DND-41 (cell line): ENCODE results near the gene NUTM2G.
"Not testable (repeated sequence)": the region's sequence is repeated elsewhere in the genome, so short reads cannot be mapped to it uniquely, and the experiment has no call there.

ENCODE experiments used
- ATAC-seq: fragments of 200-7000 bp; cut with Tn5 transposase; 3 replicates; pipeline ENCODE4 v1.9.1; 2021; ENCODE audit warnings: low read depth; ENCODE audit not compliant: insufficient read depth
- DNase-seq: peaks from one replicate; pipeline ENCODE4 v3.0.0-alpha.2; 2020
- H2AFZ ChIP-seq: 2 replicates; pipeline ENCODE4 v1.6.0; 2012; ENCODE audit warnings: low read depth, low read length
- H3K27ac ChIP-seq: 2 replicates; pipeline ENCODE4 v1.5.1; 2012; ENCODE audit warnings: low read length, inconsistent platforms
- H3K27me3 ChIP-seq: fragments of 200-600 bp; sonication (generic); 2 replicates; pipeline ENCODE4 v1.6.0; 2012; ENCODE audit warnings: low read length, mild to moderate bottlenecking, inconsistent platforms; ENCODE audit not compliant: insufficient read depth, poor library complexity
- H3K36me3 ChIP-seq: 2 replicates; pipeline ENCODE4 v1.5.1; 2012; ENCODE audit warnings: low read length, inconsistent platforms; ENCODE audit not compliant: insufficient read depth
- H3K4me1 ChIP-seq: 2 replicates; pipeline ENCODE4 v1.5.1; 2012; ENCODE audit warnings: mild to moderate bottlenecking, low read length; ENCODE audit not compliant: insufficient read depth
- H3K4me2 ChIP-seq: 2 replicates; pipeline ENCODE4 v1.6.0; 2012; ENCODE audit warnings: mild to moderate bottlenecking, moderate library complexity, low read length, inconsistent platforms; ENCODE audit not compliant: insufficient read depth
- H3K4me3 ChIP-seq, 2 experiments: fragments of 200-600 bp in 1 of 2; shearing (Covaris generic) in 1 of 2; 2 replicates each; pipeline ENCODE4 v1.5.1; 2012 to 2016; ENCODE audit warnings: inconsistent platforms in 2 of 2, low read length in 2 of 2, mild to moderate bottlenecking in 2 of 2, low read depth in 1 of 2, moderate library complexity in 1 of 2
- H3K79me2 ChIP-seq: 2 replicates; pipeline ENCODE4 v1.6.0; 2012; ENCODE audit warnings: low read length, inconsistent platforms; ENCODE audit not compliant: insufficient read depth
- H3K9ac ChIP-seq: 2 replicates; pipeline ENCODE4 v1.6.0; 2012; ENCODE audit warnings: low read depth, mild to moderate bottlenecking, inconsistent platforms, low read length, moderate library complexity
- H3K9me3 ChIP-seq: 2 replicates; pipeline ENCODE4 v1.5.1; 2012; ENCODE audit warnings: low read length, moderate library complexity, mild to moderate bottlenecking, inconsistent platforms; ENCODE audit not compliant: insufficient read depth, severe bottlenecking
- H4K20me1 ChIP-seq: 2 replicates; pipeline ENCODE4 v1.6.0; 2012; ENCODE audit warnings: low read length; ENCODE audit not compliant: insufficient read depth

Gene NUTM2G

GRCh38 chr9:96938957-96939665 lies 10.5 kb downstream of the NUTM2G start:
- not testable (repeated sequence) for H3K36me3 ChIP-seq, H3K79me2 ChIP-seq, H2AFZ ChIP-seq, H3K9ac ChIP-seq, ATAC-seq, H3K4me2 ChIP-seq, H3K27me3 ChIP-seq, DNase-seq, H4K20me1 ChIP-seq, H3K4me3 ChIP-seq, H3K27ac ChIP-seq, H3K9me3 ChIP-seq, H3K4me1 ChIP-seq

- not testable (repeated sequence) for DNase-seq, H3K27ac ChIP-seq, H3K9ac ChIP-seq, H3K9me3 ChIP-seq, H4K20me1 ChIP-seq, H3K4me2 ChIP-seq, H3K27me3 ChIP-seq, ATAC-seq, H2AFZ ChIP-seq, H3K4me1 ChIP-seq, H3K4me3 ChIP-seq, H3K36me3 ChIP-seq, H3K79me2 ChIP-seq
These were observed 12.3 kb downstream of the NUTM2G start for GRCh38 chr9:96940982-96941381.

- H3K36me3 ChIP-seq, ATAC-seq: not testable (repeated sequence)
These were observed 13.0 kb downstream of the NUTM2G start for GRCh38 chr9:96941628-96942027.

GRCh38 chr9:96942181-96942580 lies 13.5 kb downstream of the NUTM2G start:
- not testable (repeated sequence) for H3K9ac ChIP-seq, H3K4me3 ChIP-seq, H4K20me1 ChIP-seq, H2AFZ ChIP-seq, H3K27ac ChIP-seq, H3K27me3 ChIP-seq, DNase-seq, H3K36me3 ChIP-seq, H3K4me1 ChIP-seq, H3K9me3 ChIP-seq, H3K4me2 ChIP-seq, H3K79me2 ChIP-seq, ATAC-seq

More at GRCh38 chr9:96941628-96942027, 13.0 kb downstream of the NUTM2G start:
- not testable (repeated sequence) for H3K9ac ChIP-seq, H3K27me3 ChIP-seq, DNase-seq, H3K79me2 ChIP-seq, H3K27ac ChIP-seq, H3K4me3 ChIP-seq, H3K9me3 ChIP-seq, H2AFZ ChIP-seq, H4K20me1 ChIP-seq, H3K4me2 ChIP-seq, H3K4me1 ChIP-seq

- not testable (repeated sequence) for ATAC-seq, H3K4me2 ChIP-seq, H3K27ac ChIP-seq, H3K36me3 ChIP-seq, H3K79me2 ChIP-seq, H3K4me1 ChIP-seq, H3K9ac ChIP-seq, DNase-seq, H2AFZ ChIP-seq, H3K4me3 ChIP-seq, H3K9me3 ChIP-seq, H4K20me1 ChIP-seq, H3K27me3 ChIP-seq
These were observed 20.7 kb downstream of the NUTM2G start for GRCh38 chr9:96949346-96949745.

- not testable (repeated sequence) for H3K4me2 ChIP-seq, H3K36me3 ChIP-seq, H3K27ac ChIP-seq, H3K79me2 ChIP-seq, H3K9me3 ChIP-seq, H2AFZ ChIP-seq, H3K9ac ChIP-seq, DNase-seq, H3K4me1 ChIP-seq, H3K27me3 ChIP-seq, H4K20me1 ChIP-seq, ATAC-seq, H3K4me3 ChIP-seq
These were observed 21.9 kb downstream of the NUTM2G start for GRCh38 chr9:96950539-96950938.

GRCh38 chr9:96967591-96967990 lies 38.9 kb downstream of the NUTM2G start:
- H3K27me3 ChIP-seq, ATAC-seq, H3K27ac ChIP-seq, H3K36me3 ChIP-seq, H4K20me1 ChIP-seq, H3K9me3 ChIP-seq, H3K4me2 ChIP-seq, H3K9ac ChIP-seq, H3K4me1 ChIP-seq, DNase-seq, H2AFZ ChIP-seq, H3K4me3 ChIP-seq: not testable (repeated sequence)
- peaks cover 28% of the 10 kb centered on the region; the same call in 1 of the 2 replicates for H3K79me2 ChIP-seq

- ATAC-seq, H3K27ac ChIP-seq: not testable (repeated sequence)
- peaks cover 46% of the 10 kb centered on the region for H3K79me2 ChIP-seq
These were observed 43.9 kb downstream of the NUTM2G start for GRCh38 chr9:96972552-96972951.

More at GRCh38 chr9:96972552-96972951, 43.9 kb downstream of the NUTM2G start:
- DNase-seq, H3K4me1 ChIP-seq, H2AFZ ChIP-seq, H4K20me1 ChIP-seq, H3K36me3 ChIP-seq, H3K27me3 ChIP-seq, H3K4me3 ChIP-seq, H3K9me3 ChIP-seq, H3K4me2 ChIP-seq, H3K9ac ChIP-seq: not testable (repeated sequence)
